GM21390 (cell line): ENCODE results near the gene IQCC.
A peak's percentile ranks its signal among the peaks of the same experiment; 100 is the strongest.

Source experiments
- ATAC-seq: cut with Tn5 transposase; IDR thresholded peaks from one replicate; pipeline ENCODE4 v1.9.1; 2021; ENCODE audit not compliant: unreplicated experiment

The IQCC gene

DNA sequence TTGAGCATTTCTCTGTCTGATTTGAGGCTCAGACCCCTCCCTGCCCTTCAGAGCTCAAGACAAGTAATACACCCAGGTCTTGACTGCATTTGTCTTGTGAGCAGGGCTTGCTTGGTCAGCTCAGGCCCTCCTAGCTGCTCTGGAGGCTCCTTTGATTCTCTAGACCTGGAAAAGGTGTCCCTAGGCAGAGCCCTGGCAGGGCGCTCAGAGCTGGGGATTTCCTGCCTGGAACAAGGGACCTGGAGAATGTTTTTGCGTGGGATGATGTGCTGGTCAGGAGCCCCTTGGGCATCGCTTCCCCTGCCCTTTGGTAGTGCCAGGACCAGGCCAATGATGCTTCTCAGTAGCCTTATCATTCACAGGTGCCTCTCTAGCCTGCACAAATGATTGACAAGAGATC lies 9.9 kb upstream of the IQCC start:
- no peak for ATAC-seq

DNA sequence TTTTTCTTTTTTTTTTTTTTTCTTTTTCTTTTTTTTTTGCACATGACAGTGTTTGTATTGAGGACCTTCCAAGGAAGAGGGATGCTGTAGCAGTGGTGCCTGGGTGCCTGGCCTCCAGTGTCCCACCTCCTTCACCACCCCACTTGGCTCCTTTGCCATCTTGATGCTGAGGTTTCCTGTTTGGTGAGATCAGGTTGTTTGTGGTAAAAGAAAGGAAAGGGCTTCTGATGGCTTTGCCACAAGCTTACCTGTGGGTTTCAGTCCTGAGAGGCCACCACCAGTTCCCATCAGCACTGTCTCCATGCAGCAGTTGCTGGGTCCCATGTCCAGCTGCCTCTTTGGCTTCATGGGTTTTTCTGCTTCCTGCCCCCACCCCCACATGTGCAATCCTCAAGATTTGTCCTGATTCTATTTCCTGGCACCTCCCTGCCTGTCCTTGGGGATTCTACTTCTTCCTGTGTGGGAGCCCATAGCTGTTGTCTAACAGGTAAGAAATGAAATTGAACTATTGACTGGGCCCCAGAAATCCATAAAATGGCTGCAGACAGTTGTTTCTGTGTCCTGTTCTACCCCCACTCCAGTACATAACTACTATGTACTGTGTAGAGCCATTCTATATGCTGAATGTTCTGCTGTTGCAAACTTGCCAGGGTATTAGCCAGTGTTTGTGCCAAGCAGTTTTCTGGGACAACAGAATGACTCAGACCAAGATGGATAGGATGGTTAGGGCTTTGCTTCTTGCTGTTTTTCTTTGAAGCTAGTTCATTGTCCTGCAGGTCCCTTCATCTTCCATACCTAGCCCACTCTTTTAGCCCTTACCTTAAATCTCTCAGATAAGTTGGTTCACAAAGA lies 9.3 kb upstream of the IQCC start:
- ATAC-seq, result no peak

DNA sequence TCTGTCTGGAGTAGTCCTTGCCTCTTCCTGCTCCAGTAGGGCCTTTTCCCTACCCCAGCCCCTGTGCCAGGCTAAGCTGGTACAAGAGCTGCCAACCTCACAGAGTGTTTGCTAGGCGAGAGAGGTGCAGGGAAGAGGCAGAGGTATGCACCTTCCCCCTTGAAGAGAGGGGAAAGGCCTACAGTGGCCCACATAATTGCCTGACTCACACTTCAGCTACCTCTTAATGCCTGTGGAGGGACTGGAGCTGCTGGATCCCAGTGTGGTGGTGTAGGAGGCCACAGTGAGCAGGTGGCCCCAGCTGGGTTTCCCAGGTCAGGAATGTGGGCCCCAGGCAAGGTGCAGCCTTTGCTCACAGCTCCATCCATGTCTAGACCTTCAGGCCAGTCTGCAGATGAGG lies 8.4 kb upstream of the IQCC start:
- no peak for ATAC-seq

DNA sequence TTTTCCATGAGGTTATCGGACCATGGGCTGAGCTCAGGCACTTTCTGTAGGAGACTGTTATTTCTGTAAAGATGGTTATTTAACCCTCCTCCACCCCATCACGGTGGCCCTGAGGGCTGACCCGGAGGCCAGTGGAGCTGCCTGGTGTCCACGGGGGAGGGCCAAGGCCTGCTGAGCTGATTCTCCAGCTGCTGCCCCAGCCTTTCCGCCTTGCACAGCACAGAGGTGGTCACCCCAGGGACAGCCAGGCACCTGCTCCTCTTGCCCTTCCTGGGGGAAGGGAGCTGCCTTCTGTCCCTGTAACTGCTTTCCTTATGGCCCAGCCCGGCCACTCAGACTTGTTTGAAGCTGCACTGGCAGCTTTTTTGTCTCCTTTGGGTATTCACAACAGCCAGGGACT lies 7.6 kb upstream of the IQCC start:
- no peak for ATAC-seq

DNA sequence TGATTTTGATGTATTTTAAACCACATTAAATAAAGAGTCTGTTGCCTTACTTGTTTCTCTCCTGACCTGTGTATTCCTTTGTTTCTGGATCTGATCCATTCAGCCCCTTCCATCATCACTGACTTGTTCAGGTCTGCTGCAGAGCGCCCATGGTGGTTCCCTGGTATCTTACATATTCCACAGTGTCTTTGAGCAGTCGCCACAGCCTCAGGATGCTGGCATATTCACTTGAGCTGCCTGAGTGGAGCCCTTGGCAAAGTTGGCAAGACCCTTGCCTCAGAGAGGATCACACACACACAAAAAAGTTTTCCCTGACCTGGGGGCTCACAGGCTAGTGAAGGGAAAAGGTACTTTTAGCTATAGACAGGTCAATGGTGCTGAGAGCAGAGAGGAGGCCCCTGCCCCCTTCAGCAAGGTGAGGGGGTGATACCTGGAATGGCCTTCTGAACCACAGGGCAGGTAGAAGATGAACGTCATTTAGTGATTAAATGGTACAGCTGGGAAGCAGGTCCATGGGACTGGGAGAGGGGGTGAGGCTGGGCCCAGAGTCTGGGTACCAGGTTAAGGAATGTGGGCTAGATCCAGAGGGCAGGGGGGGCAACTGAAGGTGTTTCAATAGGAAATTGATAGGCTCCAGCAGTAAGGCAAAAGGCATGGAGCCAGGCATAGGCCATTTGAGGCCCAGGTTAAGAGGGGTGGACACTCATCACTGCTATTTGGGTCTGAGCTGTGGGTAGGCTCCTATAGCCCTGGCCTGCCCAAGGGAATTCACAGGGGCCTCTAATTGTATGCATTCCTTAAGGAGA lies 7.0 kb upstream of the IQCC start:
- no peak for ATAC-seq

DNA sequence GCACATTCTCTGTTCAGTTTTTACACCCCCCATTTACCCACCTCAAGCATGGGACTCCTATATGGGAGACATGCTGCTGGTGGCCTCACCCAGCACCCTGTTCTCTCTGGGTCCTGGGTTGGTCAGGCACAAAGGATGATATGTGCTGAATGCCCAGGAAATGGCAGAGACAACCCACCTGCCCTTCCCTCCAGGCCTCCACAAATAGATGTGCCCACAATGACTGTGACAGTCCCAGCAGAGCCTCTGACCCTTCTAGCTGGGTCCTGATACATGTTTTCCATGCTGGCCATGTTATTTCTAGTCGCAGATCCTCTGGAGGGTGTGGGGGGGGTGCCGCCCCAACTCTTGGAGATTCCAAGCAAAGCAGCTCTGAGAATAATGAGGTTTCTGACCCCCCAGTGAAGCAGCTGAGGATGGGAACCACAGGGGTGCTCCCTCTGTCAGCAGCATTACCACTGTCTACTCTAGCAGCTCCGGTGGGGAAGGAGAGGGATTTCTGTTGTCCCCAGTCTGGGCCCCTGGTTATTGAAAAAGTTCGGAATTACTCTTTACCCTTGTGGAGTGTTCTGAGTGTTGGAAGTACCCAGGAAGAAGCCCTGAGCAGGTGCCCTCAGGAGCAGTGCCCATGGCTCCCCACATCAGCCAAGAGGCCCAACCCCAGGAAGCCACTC lies 6.3 kb upstream of the IQCC start:
- no peak for ATAC-seq

DNA sequence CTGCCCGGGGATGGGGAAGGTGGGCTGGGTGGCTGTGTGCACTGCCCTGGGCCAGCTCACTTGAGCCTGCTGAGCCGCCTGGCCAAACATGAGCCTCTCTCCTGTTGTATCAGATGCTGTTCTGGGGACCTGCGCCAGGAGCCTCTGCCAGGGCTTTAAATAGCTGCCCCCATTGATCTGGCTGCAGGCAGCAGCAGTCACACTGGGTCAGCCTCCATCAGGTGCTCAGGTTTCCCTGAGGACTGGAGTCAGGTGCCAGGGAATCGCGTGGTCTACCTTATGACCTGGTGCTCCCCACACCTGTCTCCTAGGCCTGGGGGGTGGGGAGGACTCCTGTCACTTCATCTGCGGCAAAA lies 5.8 kb upstream of the IQCC start:
- no peak for ATAC-seq

DNA sequence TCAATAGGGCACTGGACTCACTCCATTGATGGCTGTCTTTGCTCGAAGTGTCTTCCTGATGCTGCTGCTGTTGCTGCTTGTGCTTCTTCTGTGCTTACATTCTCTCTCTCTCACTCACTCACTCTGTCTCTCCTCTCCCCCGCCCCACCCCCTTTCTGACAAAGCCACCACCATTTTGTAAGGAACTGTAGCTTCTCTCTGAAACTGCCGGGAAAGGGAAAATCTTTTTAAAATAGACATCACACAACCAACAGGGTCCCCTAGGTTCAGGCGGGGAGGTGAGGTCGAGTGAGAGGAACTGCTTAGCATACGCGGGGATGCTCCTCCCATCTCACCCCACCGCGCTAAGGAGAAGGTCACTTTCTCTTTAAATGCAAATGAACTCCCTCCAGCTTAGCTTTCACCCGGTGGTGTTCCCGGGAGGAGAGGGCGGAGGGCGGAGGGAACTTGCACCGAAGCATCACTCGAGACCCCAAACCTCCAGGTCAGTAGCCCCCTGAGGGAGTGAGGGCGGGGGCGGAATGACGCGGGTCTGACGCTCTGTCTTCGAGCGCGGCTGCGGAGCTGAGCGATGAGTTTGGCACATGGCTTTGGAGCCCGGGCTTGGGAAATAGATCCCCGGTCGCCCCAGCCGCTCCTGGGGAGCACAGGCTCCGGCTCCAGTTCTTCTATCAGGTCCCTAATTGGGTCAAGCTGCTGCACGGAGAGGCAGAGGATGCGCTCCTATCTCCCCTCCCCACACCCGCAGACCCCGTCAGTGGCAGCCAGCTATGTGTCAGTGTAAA lies 5.1 kb upstream of the IQCC start, which contains the start of gene CCDC28B:
Gene CCDC28B (plus strand): TSS at position 370 of the 785 bp plus-strand sequence. CDS start 1,341 bp downstream, outside the sequence.
- peak; percentile 24 for ATAC-seq

DNA sequence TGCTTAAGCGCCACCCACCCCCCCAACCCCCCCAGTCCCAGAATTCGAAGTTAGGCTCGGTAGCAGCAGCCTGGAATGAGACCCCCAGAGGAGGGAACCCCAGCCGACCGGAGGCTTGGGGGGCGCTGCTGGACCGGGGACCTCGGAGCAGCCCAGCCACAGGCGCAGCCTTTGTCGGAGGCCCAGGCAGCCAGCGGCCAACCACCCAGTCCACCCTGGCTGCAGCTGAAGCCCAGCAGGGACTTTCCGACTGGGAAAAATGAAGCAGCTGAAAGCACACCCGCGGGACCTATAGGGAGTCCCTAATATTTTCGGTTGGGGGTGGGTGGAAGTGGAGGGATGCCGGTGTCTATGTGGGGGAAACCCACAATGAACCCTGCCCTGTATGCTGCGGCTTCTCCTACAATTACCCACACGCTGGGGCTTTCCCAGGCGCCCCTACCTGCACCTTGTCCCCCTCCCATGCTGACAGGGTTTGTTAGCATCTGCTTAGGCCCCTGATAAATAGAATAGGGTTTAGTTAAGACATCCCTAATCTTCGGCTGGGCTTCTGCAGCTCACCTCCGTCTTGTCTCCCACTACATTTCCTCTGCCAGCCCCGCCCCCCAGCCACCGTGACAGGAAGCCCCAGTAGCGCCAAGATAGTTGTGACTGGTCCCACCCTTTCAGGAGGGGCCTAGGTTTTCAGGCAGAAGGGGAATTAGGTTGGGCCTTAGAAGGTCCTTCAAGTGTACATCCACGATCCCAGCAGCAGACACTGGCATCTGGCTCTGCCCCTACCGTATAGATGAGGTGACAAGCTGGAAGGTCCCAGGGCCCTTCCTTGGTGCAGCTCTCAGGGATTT lies 4.2 kb upstream of the IQCC start:
- ATAC-seq, result peak; percentile 39

DNA sequence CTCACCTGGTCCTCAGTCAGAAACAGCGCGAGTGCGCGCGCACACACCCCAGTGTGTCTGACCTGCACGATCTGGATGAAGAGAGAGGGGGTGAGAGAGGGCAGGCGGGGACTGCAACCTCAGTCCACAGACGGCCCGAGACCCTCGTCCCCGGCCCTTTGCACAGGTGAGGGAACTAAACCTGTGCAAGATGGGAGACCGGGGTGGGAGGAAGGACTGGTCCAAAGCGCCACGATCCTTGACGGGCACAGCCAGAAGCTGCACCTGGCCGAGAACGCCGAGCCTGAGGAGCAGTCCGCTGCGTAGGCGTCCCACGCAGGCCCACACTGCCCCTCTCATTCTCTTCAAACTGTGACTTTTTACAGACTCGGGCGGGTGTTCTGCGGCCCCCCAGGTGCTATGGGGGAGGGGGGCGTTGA lies 519 bp upstream of the IQCC start:
- ATAC-seq, result no peak

DNA sequence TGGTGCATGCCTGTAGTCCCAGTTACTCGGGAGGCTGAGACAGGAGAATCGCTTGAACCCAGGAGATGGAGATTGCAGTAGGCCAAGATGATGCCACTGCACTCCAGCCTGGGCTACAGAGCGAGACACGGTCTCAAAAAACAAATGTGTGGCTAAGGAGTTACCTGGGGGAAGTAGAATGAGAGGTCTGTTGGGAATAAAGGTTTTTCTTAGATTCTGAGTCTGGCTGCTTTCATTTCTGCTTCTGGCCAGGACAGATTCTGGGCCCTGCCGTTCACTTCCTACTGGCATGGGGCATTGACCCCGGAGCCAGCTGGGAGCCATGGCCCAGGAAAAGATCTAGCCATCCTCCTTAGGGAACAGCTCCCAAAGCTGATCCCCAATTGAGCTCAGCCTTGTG lies 3.0 kb downstream of the IQCC start:
- ATAC-seq, result no peak

DNA sequence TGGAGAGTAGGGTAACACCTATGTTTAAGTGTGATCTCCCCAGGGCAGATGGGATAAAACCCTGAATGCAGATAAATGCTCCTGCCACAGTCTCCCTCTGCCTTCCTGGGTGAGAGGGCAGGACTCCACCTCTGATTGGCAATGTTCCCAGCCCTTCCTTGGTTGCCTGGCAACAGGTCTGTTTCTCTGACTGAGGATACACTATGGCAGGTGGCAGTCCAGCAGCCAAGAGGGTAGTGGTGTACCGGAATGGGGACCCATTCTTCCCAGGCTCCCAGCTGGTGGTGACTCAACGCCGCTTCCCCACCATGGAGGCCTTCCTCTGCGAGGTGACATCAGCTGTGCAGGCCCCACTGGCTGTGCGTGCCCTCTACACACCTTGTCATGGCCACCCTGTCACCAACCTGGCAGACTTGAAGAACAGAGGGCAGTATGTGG lies 3.4 kb downstream of the IQCC start, which contains the start of gene DCDC2B:
Gene DCDC2B (plus strand): TSS at position 199 of the 438 bp plus-strand sequence. CDS start 5 bp downstream, at position 204.
- no peak for ATAC-seq

DNA sequence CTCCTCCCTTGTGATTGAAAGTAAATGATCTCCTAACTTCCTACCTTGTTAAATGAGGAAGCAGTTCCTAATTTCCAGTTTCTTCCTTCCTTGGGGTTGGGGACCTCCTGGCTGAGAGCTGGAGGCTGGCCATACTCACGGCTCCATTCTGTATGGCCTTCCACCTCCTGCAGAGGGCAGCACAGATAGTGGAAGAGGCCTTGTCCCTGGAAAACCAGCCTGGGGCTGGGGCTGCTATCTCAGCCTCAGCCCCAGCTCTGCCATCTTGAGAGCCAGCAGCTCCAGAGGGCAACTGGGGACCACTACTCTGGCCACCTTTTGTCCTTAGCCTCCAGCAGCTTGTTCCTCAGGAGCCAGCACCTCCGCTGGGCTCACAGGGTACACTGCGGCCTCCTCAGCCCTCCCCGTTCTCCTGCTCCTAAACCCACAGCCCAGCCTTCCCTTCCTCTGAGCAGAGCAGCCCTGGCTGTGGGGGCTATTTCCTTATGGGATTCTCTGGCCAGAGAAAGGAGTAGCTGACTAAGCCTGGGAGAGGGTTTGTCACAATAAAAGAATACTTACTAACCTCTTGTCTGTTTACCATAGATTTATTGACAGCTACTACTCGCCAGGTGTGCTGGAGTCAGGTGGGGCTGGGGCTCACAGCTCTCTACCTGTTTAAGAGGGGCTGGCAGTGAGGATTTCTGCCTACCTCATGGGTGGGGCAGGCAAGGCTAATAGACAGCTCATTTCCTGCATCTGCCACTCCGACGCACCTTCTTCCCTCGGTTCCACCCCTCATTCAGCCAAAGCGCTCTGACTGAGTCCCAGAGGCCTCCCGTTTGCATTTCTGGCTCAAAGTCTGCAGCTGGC lies 10.4 kb downstream of the IQCC start:
- ATAC-seq, result no peak

DNA sequence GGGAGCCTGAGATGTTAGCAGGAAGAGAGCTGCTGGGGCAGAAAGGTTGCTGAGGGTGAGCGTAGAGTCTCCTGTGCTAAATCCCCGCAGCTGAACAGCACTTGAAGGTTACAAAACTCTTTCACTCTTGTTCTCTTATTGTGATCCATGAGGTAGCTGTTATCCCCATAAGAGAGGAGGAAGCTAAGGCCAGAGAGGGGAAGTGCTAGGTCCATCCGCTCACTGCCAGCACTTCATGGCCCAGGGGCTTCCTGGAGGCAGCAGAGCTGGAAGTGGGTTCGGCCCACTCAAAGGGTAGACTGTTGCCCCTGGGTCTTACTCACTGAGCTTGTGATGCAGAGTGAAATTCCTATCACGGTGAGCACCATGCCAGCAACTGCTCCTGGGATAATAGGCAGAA lies 11.1 kb downstream of the IQCC start:
- ATAC-seq, result no peak

DNA sequence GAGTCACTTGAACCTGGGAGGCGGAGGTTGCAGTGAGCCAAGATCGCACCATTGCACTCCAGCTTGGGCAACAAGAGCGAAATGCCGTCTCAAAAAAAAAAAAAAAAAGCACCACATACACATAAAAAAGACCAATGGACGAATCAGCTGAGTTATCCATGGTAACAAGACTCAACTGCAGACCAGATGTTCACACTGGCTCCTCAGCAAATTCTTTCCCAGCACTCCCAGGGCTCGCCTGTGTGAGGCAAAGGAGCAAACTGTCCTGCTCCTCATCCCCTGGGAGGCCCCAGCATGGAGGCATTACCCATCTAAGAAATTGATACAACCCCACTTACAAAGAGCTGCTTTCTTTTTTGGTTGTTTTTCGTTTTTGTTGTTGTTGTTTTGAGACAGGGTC lies 13.6 kb downstream of the IQCC start:
- ATAC-seq, result no peak

DNA sequence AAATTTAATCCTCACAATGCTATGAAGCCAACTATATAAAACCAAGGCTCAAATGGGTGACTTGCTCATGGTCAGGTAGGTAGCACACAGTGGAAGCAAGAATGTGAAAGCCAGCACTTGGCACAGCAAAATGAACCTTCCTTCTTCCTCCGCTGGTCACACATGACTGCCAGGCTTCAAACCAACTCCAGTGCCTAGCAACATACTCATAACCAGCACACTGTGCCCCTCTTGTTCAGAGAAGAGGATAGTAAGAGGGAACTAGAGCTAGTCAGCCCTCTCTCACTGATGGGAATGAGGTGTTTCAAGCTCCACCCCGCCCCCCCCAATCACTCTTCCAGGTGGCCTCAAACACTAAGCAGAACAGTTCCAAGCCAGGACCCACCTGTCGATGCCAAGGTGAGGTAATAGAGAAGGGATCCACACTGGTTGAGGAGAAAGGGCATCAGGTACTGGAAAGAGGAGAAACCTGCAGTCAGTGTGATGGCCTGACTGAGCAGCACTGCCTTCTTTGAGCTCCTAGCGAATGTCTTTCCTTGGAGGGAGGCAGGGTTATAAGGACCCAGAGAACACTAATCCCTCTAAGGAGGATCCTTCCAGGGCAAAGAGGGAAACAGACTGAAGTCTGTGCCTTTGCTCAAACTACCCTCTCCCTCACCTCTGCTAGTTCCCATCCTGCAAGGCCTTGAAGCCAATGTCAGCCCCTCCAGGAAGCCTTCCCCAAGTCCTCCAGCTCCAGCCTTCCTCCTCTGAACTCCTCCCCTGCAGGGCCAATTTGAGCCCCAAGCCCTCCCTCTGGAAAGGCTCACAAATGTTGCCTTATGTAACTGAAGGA lies 15.5 kb downstream of the IQCC start:
- no peak for ATAC-seq

DNA sequence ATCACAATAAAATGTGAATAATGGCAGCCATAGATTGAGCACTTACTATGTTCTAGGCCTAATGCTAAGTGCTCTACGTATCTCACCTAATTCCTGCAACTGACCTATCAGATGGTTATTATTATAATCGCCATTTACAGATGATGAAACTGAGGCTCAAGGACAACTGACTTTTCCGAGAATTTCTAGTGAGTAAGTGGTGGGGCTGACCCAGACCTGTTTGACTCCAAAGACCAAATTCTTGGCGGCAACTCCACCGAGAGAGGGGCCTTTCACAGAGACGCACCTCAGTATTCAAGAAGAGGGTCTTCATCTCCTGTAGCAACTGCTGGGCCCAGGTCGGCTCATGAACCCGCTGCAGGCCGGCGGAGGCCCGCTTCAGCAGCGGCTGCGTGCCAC lies 16.1 kb downstream of the IQCC start:
- ATAC-seq, result no peak
